T-helper 2 cell treated with Interferon-gamma antibody and Interleukin-4, amounts not matched to agents 100 ng/mL and 5 ng/mL, for 36 hours (primary cell): ENCODE results near the gene CAST. TPM values are rescaled to one million over a fixed set of nuclear protein-coding genes. Genes with fewer than 3 reads are reported as not detected.
"Not testable (repeated sequence)": the region's sequence is repeated elsewhere in the genome, so short reads cannot be mapped to it uniquely, and the experiment has no call there.

Experiments used
- intact Hi-C: fragments of 100-400 bp; cut with micrococcal nuclease; formaldehyde crosslinking; loops from one replicate; pipeline ENCODE4 v1.15.1; 2023
- total RNA-seq: library from RNA; stranded (reverse); gene quantifications from 2 replicates; pipeline ENCODE4 v1.2.3, GENCODE V29; 2022

The CAST gene
- total RNA-seq, 1 donor from 2014 or later, result 175 TPM

GRCh38 chr5:96772111-96772510, 109.9 kb downstream of the CAST start:
- intact Hi-C loops, result loop anchor here (5.0 kb wide), 1 partner anchor 35 kb away; the partner anchor contains the start of gene ERAP1

- intact Hi-C loops, result loop anchor here (5.0 kb wide), 1 partner anchor 35 kb away; the partner anchor contains the start of gene ERAP1
Measured at GRCh38 chr5:96772542-96772941, 110.4 kb downstream of the CAST start.

DNA sequence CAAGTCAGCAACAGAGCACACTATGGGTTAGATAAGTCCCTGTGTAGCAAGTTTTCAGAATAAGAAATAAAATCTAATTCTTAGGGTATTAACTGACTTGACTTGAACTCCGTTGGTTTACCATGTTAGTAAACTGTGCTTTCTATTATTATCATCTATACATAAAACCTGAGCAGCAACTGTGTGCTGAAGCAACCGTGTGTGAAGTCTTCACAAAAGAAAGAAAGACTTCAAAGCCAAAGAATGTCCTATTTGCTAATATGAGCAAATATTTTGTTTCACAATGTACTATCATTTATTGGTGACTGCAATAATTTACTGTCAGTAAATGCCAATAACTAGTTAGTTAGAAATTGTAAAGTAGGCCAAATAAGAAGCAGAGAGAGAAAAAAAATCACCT, 112.9 kb downstream of the CAST start:
- intact Hi-C loops, result no loop called here

- intact Hi-C loops, result no loop called here
Measured at GRCh38 chr5:96775689-96776088, 113.5 kb downstream of the CAST start.

GRCh38 chr5:96776621-96777020, 114.4 kb downstream of the CAST start:
- intact Hi-C loops, result no loop called here

- intact Hi-C loops, result no loop called here
Measured at GRCh38 chr5:96778409-96778808, 116.2 kb downstream of the CAST start.

GRCh38 chr5:96780626-96781025, 118.5 kb downstream of the CAST start:
- intact Hi-C loops, result no loop called here

- intact Hi-C loops, result no loop called here
Measured at GRCh38 chr5:96781031-96781971, 119.1 kb downstream of the CAST start.

GRCh38 chr5:96783326-96783725, 121.2 kb downstream of the CAST start:
- intact Hi-C loops, result no loop called here

- intact Hi-C loops, result loop anchor here (5.0 kb wide), 1 partner anchor 33 kb away; no protein-coding TSS in a partner anchor
Measured at GRCh38 chr5:96785326-96786109, 123.3 kb downstream of the CAST start.

GRCh38 chr5:96788112-96788749, 126.1 kb downstream of the CAST start:
- intact Hi-C loops, result loop anchor here (5.0 kb wide), 1 partner anchor 36 kb away; no protein-coding TSS in a partner anchor

- intact Hi-C loops, result loop anchor here (5.0 kb wide), 1 partner anchor 38 kb away; no protein-coding TSS in a partner anchor
Measured at GRCh38 chr5:96789794-96790330, 127.7 kb downstream of the CAST start.

DNA sequence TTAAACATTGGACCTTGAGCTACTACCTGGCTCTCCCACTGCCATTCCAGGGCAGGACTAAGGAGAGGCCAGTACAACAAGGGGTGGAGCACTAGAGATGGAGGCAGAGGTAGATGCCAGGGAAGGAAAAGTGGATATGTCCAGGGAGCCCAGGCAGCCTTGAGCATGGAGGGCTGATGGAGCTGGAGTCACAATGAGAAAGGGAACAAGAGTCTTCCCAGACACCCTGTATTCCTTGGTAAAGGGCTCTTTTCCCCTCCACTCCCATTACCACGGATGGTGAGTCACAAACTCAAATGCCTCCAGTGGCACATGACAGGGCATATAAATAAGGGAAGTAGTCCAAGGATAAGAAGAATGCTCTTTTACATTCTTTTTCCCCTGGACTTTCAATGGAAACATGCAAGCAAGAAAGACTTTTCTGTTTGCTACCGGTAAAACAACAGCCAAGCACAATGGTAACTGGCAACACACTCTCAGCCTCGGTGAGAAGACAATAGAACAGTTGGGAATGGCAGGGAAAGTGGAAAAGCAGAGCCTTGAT, 128.9 kb downstream of the CAST start:
- intact Hi-C loops, result no loop called here

DNA sequence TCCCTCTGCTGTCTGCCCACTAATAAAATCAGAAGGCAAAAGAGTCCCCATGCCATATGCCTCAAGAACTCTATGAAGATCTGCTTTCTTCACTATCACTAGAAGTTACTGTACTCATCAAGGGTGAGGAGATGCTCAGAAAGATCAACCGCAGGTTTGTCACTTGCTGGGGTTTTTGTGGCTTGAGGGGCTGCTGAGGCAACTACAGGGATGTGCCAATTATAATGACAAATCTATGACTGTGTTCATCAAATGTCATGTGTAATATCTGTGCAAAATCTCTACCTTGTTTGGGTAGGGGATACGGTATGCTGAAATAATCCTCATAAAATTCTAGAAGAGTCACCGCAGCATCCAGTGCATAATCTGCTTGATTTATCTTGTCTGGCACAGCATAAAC, 132.6 kb downstream of the CAST start:
- intact Hi-C loops, result loop anchor here (1.0 kb wide), 1 partner anchor 10 kb away; no protein-coding TSS in a partner anchor

GRCh38 chr5:96795626-96796025, 133.4 kb downstream of the CAST start:
- intact Hi-C loops, result loop anchor here (1.0 kb wide), 1 partner anchor 9 kb away; no protein-coding TSS in a partner anchor

DNA sequence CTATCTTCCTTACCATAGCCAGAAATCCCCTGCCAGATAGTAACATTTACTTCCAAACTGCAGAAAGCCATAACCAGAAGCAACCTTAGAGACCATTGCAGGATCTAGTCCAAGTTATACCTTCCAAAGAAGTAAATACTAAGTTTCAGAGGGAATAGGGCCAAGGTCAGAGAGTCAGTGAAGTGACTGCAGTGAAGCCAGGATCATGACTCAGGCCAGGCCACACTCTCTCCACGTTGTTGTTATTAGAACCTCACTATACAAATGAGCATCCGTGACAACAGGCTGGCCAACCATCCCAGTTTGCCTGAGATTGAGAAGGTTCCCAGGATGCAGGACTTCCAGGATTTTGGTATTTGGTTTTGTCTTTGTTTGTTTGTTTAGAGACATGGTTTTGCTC, 134.3 kb downstream of the CAST start:
- intact Hi-C loops, result no loop called here

DNA sequence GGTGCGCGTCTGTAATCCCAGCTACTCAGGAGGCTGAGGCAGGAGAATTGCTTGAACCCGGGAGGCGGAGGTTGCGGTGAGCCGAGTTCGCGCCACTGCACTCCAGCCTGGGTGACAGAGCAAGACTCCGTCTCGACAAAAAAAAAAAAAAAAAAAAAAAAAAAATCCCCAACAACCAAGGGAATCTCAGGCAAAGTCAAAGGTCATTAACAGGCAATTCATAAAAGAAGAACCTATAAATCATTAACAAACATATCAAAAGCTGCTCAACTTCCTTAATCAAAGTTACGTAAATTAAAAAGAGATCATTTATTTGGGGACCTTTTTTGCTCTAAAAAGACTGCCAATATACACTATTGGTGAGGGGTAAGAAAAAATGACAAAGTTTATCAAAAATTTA, 139.5 kb downstream of the CAST start:
- intact Hi-C loops, result not testable (repeated sequence)

DNA sequence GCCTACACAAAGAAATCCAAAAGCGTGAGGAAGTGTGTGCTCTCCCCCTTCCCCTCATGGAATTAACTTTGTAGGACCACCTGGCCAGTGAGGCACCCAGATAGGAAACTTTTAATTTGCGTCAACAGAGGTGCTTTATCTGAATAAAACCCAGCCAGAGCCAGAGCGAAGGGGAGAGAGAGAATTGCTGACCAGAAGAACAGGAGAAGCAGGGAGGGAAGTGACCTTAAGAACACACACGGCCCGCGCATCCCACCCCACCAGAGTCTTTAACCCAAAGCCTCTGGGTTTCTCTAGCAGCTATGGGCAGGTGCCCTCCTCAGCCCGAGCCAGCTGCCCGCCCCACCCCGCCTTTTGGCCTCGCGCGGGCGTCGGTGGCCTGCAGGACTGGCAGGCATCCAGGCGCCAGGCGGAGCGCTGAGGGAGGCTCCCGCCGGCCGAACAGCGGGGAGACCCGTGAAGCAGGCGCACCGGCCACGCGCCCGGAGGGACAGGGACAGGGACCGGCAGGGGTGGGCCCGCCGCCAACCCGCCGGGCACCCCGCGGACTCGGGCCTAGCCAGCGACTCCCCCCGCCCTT, 145.0 kb downstream of the CAST start:
- intact Hi-C loops, result loop anchor here (1.0 to 5.0 kb wide), 8 partner anchors 35 to 376 kb away; partner anchors contain the start of genes CAST, ERAP2 and RIOK2

- intact Hi-C loops, result loop anchor here (1.0 to 5.0 kb wide), 4 partner anchors 8 to 289 kb away; no protein-coding TSS in a partner anchor
Measured at GRCh38 chr5:96808541-96808828, 146.3 kb downstream of the CAST start.

- intact Hi-C loops, result loop anchor here (1.0 to 5.0 kb wide), 4 partner anchors 7 to 288 kb away; no protein-coding TSS in a partner anchor
Measured at GRCh38 chr5:96808868-96809558, 146.8 kb downstream of the CAST start.
